SK-N-MC (cell line): ENCODE results near the gene MCM8.

Source experiments
- DNase-seq: peaks from one replicate; pipeline ENCODE4 v3.0.0-alpha.2; 2011; ENCODE audit warnings: low read depth, low spot score
- H3K27ac ChIP-seq: fragments of 200-600 bp; sonication (generic); 2 replicates; pipeline ENCODE4 v1.5.1; 2016; ENCODE audit warnings: mixed run types
- H3K36me3 ChIP-seq: fragments of 200-600 bp; sonication (generic); 2 replicates; pipeline ENCODE4 v1.6.1; 2017; ENCODE audit warnings: antibody characterized with exemption, low read length, mixed read lengths; ENCODE audit not compliant: insufficient read depth
- H3K4me3 ChIP-seq: fragments of 200-600 bp; sonication (generic); 2 replicates; pipeline ENCODE4 v1.5.1; 2016
- H3K9ac ChIP-seq: fragments of 200-600 bp; sonication (generic); 2 replicates; pipeline ENCODE4 v1.8.0; 2017; ENCODE audit warnings: mixed run types, mixed read lengths; ENCODE audit not compliant: insufficient read length
- H3K9me3 ChIP-seq: fragments of 200-600 bp; sonication (generic); 2 replicates; pipeline ENCODE4 v1.6.1; 2017; ENCODE audit warnings: low read depth, mild to moderate bottlenecking, antibody characterized with exemption, low read length, moderate library complexity, mixed read lengths
- EZH2 ChIP-seq: fragments of 200-600 bp; sonication (generic); IDR thresholded peaks from one replicate; pipeline ENCODE4 v1.6.1; 2017; ENCODE audit warnings: antibody characterized with exemption
- FOXP2 ChIP-seq: optimal IDR thresholded peaks from 2 replicates; pipeline ENCODE3; 2011; ENCODE audit warnings: mild to moderate bottlenecking, moderate library complexity; ENCODE audit not compliant: insufficient read depth; ENCODE audit errors: extremely low read length, control extremely low read depth
- POLR2AphosphoS5 ChIP-seq: IDR thresholded peaks from 2 replicates; pipeline ENCODE4 v1.6.1; 2012; ENCODE audit warnings: mild to moderate bottlenecking, low read depth, low read length, borderline replicate concordance

The MCM8 gene

GRCh38 chr20:5920581-5920980 lies 29.9 kb upstream of the MCM8 start:
- DNase-seq: no peak
- Histone ChIP-seq H3K27ac (no peak overlapping the region), H3K36me3 (no peaks in the 10 kb centered on the region), H3K4me3 (no peak overlapping the region), H3K9me3 (no peaks in the 10 kb centered on the region), H3K9ac (no peak overlapping the region)
- no peak for TF ChIP-seq EZH2
- no peak for TF ChIP-seq FOXP2
- no peak for TF ChIP-seq POLR2AphosphoS5

- no peak overlapping the region for H3K9ac ChIP-seq
- no peaks in the 10 kb centered on the region for H3K36me3 ChIP-seq
- H3K27ac ChIP-seq: no peak overlapping the region
- no peak overlapping the region for H3K4me3 ChIP-seq
- TF ChIP-seq POLR2AphosphoS5 (no peak), FOXP2 (no peak), EZH2 (no peak)
- H3K9me3 ChIP-seq: no peaks in the 10 kb centered on the region
- DNase-seq: no peak
Observed at GRCh38 chr20:5923493-5923892, 27.0 kb upstream of the MCM8 start.

GRCh38 chr20:5925551-5925950 lies 24.9 kb upstream of the MCM8 start:
- H3K36me3 ChIP-seq: no peaks in the 10 kb centered on the region
- H3K9me3 ChIP-seq: no peaks in the 10 kb centered on the region
- H3K27ac ChIP-seq: no peak overlapping the region
- TF ChIP-seq POLR2AphosphoS5: no peak
- TF ChIP-seq EZH2: no peak
- TF ChIP-seq FOXP2: no peak
- DNase-seq: no peak
- H3K4me3 ChIP-seq: no peak overlapping the region
- H3K9ac ChIP-seq: no peak overlapping the region

DNA sequence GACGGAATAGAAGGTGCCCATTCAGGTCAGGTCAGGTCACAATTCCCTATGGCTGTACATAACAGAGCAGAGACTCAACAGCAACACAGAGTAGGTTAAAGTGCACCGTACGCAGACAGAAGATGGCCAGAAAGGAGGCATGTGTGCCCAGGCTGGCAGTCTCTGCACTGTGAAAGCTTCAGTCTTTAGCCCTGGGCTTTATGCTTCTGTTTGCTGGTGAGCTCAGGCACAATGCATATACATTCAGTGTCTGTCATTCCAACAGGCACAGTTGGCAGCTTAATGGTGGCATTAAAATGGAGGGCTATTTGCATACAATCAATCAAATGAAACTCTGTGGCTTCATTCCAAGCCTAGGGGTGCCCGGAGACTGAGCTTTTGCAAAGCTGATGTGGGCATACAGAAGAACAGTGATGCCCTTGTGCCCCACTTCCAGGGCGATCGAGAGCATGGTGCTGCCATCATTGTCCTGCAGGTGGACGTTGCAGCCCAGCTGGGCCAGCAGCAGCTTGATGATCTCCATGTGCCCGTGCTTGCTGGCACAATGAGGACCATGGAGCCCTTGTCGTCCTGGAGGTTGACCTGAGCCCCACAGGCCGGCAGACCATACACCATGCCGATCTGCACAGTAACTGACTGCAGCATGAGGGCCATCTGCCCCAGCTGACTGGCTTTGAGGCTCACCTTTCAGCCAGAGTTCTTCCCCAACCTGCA lies 22.5 kb upstream of the MCM8 start:
- Histone ChIP-seq H3K4me3 (no peak overlapping the region), H3K9ac (no peak overlapping the region), H3K27ac (no peak overlapping the region), H3K9me3 (no peaks in the 10 kb centered on the region), H3K36me3 (no peaks in the 10 kb centered on the region)
- DNase-seq: no peak
- TF ChIP-seq POLR2AphosphoS5: no peak

- Histone ChIP-seq H3K36me3 (no peaks in the 10 kb centered on the region), H3K9me3 (no peaks in the 10 kb centered on the region), H3K4me3 (no peak overlapping the region), H3K9ac (no peak overlapping the region), H3K27ac (no peak overlapping the region)
- no peak for TF ChIP-seq FOXP2
- no peak for TF ChIP-seq POLR2AphosphoS5
- TF ChIP-seq EZH2: no peak
- no peak for DNase-seq
Observed at GRCh38 chr20:5928836-5929715, 21.4 kb upstream of the MCM8 start.

GRCh38 chr20:5931411-5931810 lies 19.0 kb upstream of the MCM8 start:
- DNase-seq: no peak
- H3K4me3 ChIP-seq: no peak overlapping the region
- no peaks in the 10 kb centered on the region for H3K36me3 ChIP-seq
- H3K27ac ChIP-seq: no peak overlapping the region
- no peak overlapping the region for H3K9ac ChIP-seq
- no peaks in the 10 kb centered on the region for H3K9me3 ChIP-seq
- no peak for TF ChIP-seq FOXP2
- TF ChIP-seq EZH2: no peak
- TF ChIP-seq POLR2AphosphoS5: no peak

GRCh38 chr20:5932796-5933195 lies 17.7 kb upstream of the MCM8 start:
- DNase-seq: no peak
- TF ChIP-seq EZH2: no peak
- no peak overlapping the region for H3K9ac ChIP-seq

GRCh38 chr20:5933802-5934436 lies 16.5 kb upstream of the MCM8 start:
- H3K9me3 ChIP-seq: no peaks in the 10 kb centered on the region
- peaks cover 12% of the 10 kb centered on the region for H3K36me3 ChIP-seq
- no peak overlapping the region for H3K4me3 ChIP-seq
- TF ChIP-seq EZH2: no peak
- TF ChIP-seq FOXP2: no peak
- TF ChIP-seq POLR2AphosphoS5: no peak
- no peak overlapping the region for H3K9ac ChIP-seq
- no peak for DNase-seq
- no peak overlapping the region for H3K27ac ChIP-seq

More at GRCh38 chr20:5932796-5933195, 17.7 kb upstream of the MCM8 start:
- Histone ChIP-seq H3K36me3 (peaks cover 3% of the 10 kb centered on the region; the same call in 1 of the 2 replicates), H3K9me3 (no peaks in the 10 kb centered on the region), H3K27ac (no peak overlapping the region), H3K4me3 (no peak overlapping the region)
